Esophagus squamous epithelium (tissue), 5 donors: ENCODE results near the gene GABRB2. TPM values are rescaled to one million over a fixed set of nuclear protein-coding genes. Genes with fewer than 3 reads are reported as not detected.

Source experiments
- DNase-seq: peaks from one replicate; lab custom pipeline; 2025; lab: John Stamatoyannopoulos, UW
- H3K27ac ChIP-seq, 4 donors: fragments of 200-600 bp; sonication (generic); one replicate each; pipeline ENCODE4 v1.5.1; 2016 to 2019; ENCODE audit warnings: mild to moderate bottlenecking in 1 of 4
- H3K27me3 ChIP-seq, 4 donors: fragments of 200-600 bp; sonication (generic); 1 replicate in 3 of 4; 2 replicates in 1 of 4; pipeline versions ENCODE4 v1.5.1 to v1.6.0; 2017 to 2021; ENCODE audit warnings: antibody characterized with exemption in 1 of 4
- H3K36me3 ChIP-seq, 3 donors: fragments of 200-600 bp; sonication (generic); one replicate each; pipeline ENCODE4 v1.5.1; 2016 to 2019
- H3K4me1 ChIP-seq, 3 donors: fragments of 200-600 bp; sonication (generic); one replicate each; pipeline ENCODE4 v1.5.1; 2017 to 2019
- H3K4me3 ChIP-seq, 4 donors: fragments of 200-600 bp; sonication (generic); 1 replicate in 3 of 4; 2 replicates in 1 of 4; pipeline ENCODE4 v1.5.1; 2016 to 2019; ENCODE audit warnings: mild to moderate bottlenecking in 2 of 4, moderate library complexity in 1 of 4
- H3K9me3 ChIP-seq, 3 donors: fragments of 200-600 bp; sonication (generic); one replicate each; pipeline ENCODE4 v1.5.1; 2016 to 2019
- CTCF ChIP-seq, 6 experiments: fragments of 450-650 bp in 4 of 6; fragments of 200-600 bp in 2 of 6; sonication (generic) in 2 of 6; IDR thresholded peaks; one replicate each; pipeline ENCODE4 v1.5.1; 2016 to 2019; ENCODE audit warnings: antibody characterized with exemption in 6 of 6, mild to moderate bottlenecking in 4 of 6, moderate library complexity in 4 of 6
- POLR2A ChIP-seq, 4 donors: fragments of 450-650 bp; IDR thresholded peaks; one replicate each; pipeline ENCODE4 v1.6.1; 2017; ENCODE audit warnings: antibody characterized with exemption in 4 of 4, mild to moderate bottlenecking in 4 of 4, moderate library complexity in 3 of 4
- WGBS, 2 donors: methylation state at CpG; one replicate each; pipeline ENCODE4 v1.1.5; 2018; 5-methylcytosine and 5-hydroxymethylcytosine counted together
- intact Hi-C: fragments of 100-400 bp; cut with DNase I; formaldehyde crosslinking; loops from one replicate; pipeline ENCODE4 v1.15.0; 2022
- total RNA-seq, 4 donors: library from RNA; depleted of rRNA; stranded (reverse); fragments of >200 nt; gene quantifications; one replicate each; pipeline ENCODE4 v1.1.0, GENCODE V29; 2016
- donor health status: DM: yes; HTN: yes; CAD: no.

GABRB2 gene
- total RNA-seq, 4 donors from 2014 or later, result 0.19 to 0.47 TPM; not detected in 2

GRCh38 chr5:161269125-161269524, 277.4 kb downstream of the GABRB2 start:
- Histone ChIP-seq H3K36me3 (no peaks in the 10 kb centered on the region), H3K4me3 (no peak overlapping the region), H3K4me1 (no peaks in the 10 kb centered on the region), H3K27ac (no peak overlapping the region), H3K9me3 (no peaks in the 10 kb centered on the region), H3K27me3 (no peaks in the 10 kb centered on the region)
- no peak for DNase-seq
- intact Hi-C loops, result no loop called here
- TF ChIP-seq CTCF (IDR thresholded peaks at IDR 0.05) (no peak), POLR2A (IDR thresholded peaks at IDR 0.05) (no peak)

GRCh38 chr5:161266954-161267353, 279.6 kb downstream of the GABRB2 start:
- Histone ChIP-seq H3K27ac (no peak overlapping the region), H3K27me3 (no peaks in the 10 kb centered on the region), H3K36me3 (no peaks in the 10 kb centered on the region), H3K4me1 (no peaks in the 10 kb centered on the region), H3K9me3 (no peaks in the 10 kb centered on the region), H3K4me3 (no peak overlapping the region)
- DNase-seq, result no peak
- 78 to 90% methylated on average over 1 of the region's 1 CpG for WGBS, 2 donors
- intact Hi-C loops, result no loop called here
- TF ChIP-seq CTCF (IDR thresholded peaks at IDR 0.05) (no peak), POLR2A (IDR thresholded peaks at IDR 0.05) (no peak)

GRCh38 chr5:161265006-161265405, 281.5 kb downstream of the GABRB2 start:
- 79 to 82% methylated on average over 4 of the region's 4 CpGs for WGBS, 2 donors
- no peak overlapping the region for H3K27ac ChIP-seq
- DNase-seq, result no peak
- intact Hi-C loops, result no loop called here
- no peaks in the 10 kb centered on the region for H3K27me3 ChIP-seq
- H3K4me3 ChIP-seq, result no peak overlapping the region
- TF ChIP-seq CTCF (IDR thresholded peaks at IDR 0.05), result no peak
- TF ChIP-seq POLR2A (IDR thresholded peaks at IDR 0.05), result no peak
- no peaks in the 10 kb centered on the region for H3K36me3 ChIP-seq
- no peaks in the 10 kb centered on the region for H3K9me3 ChIP-seq
- no peaks in the 10 kb centered on the region for H3K4me1 ChIP-seq

GRCh38 chr5:161263191-161263590, 283.3 kb downstream of the GABRB2 start:
- TF ChIP-seq POLR2A (IDR thresholded peaks at IDR 0.05) (no peak), CTCF (IDR thresholded peaks at IDR 0.05) (no peak)
- Histone ChIP-seq H3K4me3 (no peak overlapping the region), H3K4me1 (no peaks in the 10 kb centered on the region), H3K9me3 (no peaks in the 10 kb centered on the region), H3K27ac (no peak overlapping the region), H3K36me3 (no peaks in the 10 kb centered on the region), H3K27me3 (no peaks in the 10 kb centered on the region)
- intact Hi-C loops, result no loop called here
- no peak for DNase-seq

GRCh38 chr5:161261668-161262323, 284.7 kb downstream of the GABRB2 start:
- Histone ChIP-seq H3K36me3 (no peaks in the 10 kb centered on the region), H3K4me3 (no peak overlapping the region), H3K27ac (no peak overlapping the region), H3K4me1 (no peaks in the 10 kb centered on the region), H3K27me3 (no peaks in the 10 kb centered on the region), H3K9me3 (no peaks in the 10 kb centered on the region)
- TF ChIP-seq POLR2A (IDR thresholded peaks at IDR 0.05) (no peak), CTCF (IDR thresholded peaks at IDR 0.05) (no peak)
- no peak for DNase-seq
- intact Hi-C loops, result no loop called here
- WGBS, 2 donors, result 79 to 87% methylated on average over 4 of the region's 4 CpGs
